ENCODE measurements around the gene ARMC7. TPM values are rescaled to one million over a fixed set of nuclear protein-coding genes. Genes with fewer than 3 reads are reported as not detected.

The ARMC7 gene
- total RNA-seq, 4 donors from 2014 or later = 7.5 to 15.5 (median 10.5) TPM

DNA sequence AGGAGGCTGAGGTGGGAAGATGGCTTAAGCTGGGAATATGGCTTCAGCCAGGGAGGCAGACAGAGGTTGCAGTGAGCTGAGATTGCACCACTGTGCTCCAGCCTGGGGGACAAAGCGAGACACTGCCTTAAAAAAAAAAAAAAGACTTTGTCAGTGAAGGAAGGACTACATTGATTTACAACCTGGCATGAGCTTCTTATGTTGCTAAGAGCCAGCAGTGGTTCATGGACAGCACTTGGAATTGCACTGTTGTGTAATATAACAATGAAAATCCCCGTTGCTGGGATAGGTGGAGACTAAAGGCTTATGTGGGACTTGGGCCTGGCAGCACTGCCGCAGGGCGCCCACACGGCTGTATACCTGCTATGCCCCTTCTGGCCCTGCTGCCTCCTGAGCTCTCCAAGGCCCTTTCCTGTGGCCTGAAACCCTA, 36.1 kb upstream of the ARMC7 start:
- peaks cover 29% of the 10 kb centered on the region for H3K4me1 ChIP-seq
- 46% methylated on average over 5 of the region's 5 CpGs for whole genome bisulfite sequencing
- H3K27ac ChIP-seq = no peak overlapping the region
- no peak for DNase-seq (ENCODE audit: low spot score in 2 of 2)
- no peaks in the 10 kb centered on the region for H3K9me3 ChIP-seq
- H3K27me3 ChIP-seq = no peaks in the 10 kb centered on the region
- H3K36me3 ChIP-seq = no peaks in the 10 kb centered on the region
- no peak for TF ChIP-seq EP300 (IDR thresholded peaks at IDR 0.05)
- TF ChIP-seq, protein P1, sequence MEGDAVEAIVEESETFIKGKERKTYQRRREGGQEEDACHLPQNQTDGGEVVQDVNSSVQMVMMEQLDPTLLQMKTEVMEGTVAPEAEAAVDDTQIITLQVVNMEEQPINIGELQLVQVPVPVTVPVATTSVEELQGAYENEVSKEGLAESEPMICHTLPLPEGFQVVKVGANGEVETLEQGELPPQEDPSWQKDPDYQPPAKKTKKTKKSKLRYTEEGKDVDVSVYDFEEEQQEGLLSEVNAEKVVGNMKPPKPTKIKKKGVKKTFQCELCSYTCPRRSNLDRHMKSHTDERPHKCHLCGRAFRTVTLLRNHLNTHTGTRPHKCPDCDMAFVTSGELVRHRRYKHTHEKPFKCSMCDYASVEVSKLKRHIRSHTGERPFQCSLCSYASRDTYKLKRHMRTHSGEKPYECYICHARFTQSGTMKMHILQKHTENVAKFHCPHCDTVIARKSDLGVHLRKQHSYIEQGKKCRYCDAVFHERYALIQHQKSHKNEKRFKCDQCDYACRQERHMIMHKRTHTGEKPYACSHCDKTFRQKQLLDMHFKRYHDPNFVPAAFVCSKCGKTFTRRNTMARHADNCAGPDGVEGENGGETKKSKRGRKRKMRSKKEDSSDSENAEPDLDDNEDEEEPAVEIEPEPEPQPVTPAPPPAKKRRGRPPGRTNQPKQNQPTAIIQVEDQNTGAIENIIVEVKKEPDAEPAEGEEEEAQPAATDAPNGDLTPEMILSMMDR (IDR thresholded peaks at IDR 0.05) = no peak
- no peak for TF ChIP-seq POLR2A (IDR thresholded peaks at IDR 0.05)
- H3K4me3 ChIP-seq = no peak overlapping the region

DNA sequence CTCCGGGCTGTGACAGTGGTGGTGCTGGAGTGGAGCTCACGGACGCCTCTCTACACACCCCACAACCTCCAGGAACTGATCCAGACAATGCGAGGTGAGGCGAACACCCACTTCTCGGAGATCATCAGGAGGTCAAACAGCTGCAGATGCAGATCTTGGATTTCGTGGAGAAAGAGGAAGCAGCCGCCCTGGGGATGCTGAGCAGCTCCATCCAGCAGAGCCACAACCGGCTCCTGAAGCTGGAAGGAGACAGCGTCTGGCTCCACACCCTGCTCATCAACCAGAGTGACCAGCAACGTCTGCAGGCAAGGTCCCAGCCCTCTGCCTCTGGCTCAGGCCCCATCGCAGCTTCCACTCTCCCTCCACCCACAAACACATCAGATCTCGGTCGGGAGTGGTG, 35.2 kb upstream of the ARMC7 start:
- peaks cover 38% of the 10 kb centered on the region for H3K4me1 ChIP-seq
- H3K27ac ChIP-seq = no peak overlapping the region
- WGBS = 87% methylated on average over 6 of the region's 14 CpGs
- no peaks in the 10 kb centered on the region for H3K36me3 ChIP-seq
- no peaks in the 10 kb centered on the region for H3K9me3 ChIP-seq
- TF ChIP-seq, protein P1 (IDR thresholded peaks at IDR 0.05) = no peak
- TF ChIP-seq POLR2AphosphoS5 (IDR thresholded peaks at IDR 0.05) = no peak
- TF ChIP-seq EP300 (IDR thresholded peaks at IDR 0.05) = no peak
- TF ChIP-seq POLR2A (IDR thresholded peaks at IDR 0.05) = no peak
- no peak overlapping the region for H3K4me3 ChIP-seq
- DNase-seq (ENCODE audit: low spot score in 2 of 2) = no peak
- no peaks in the 10 kb centered on the region for H3K27me3 ChIP-seq

DNA sequence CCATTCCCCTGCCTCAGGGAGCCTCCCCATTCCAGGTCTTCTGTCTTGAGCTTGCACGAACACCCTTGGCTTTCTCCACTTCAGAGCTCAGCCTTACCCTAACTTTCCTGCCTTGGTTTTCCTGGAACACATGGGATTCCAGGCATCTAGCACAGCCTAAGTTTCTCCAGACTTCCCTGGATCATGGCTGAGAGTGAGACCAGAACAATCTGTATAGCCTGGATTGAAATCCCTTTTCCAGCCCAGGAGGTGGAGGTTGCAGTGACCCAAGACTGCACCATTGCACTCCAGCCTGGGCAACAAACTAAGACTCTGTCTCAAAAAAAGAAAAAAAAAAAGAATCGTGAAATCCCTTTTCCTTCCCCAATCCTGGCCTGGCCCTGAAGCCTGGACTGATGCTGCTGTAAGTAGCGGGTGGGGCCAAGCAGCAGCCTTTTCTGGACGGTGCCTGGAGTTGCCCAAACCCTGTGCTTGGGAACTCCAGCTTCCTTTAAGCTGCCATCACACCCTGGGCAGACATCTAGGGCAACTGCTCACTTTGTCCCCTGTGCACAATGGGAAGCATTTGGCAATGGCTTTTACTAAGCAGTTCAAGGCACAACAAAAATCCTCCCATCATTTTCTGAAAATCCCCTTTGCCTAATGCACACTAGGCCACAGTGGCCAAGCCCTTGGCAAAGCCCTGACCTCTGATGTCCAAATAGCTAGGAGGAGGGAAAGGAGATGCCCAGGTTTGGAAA, 34.0 kb upstream of the ARMC7 start:
- no peaks in the 10 kb centered on the region for H3K27me3 ChIP-seq
- H3K4me3 ChIP-seq = no peak overlapping the region
- H3K36me3 ChIP-seq = no peaks in the 10 kb centered on the region
- TF ChIP-seq POLR2AphosphoS5 (IDR thresholded peaks at IDR 0.05) = no peak
- no peak for TF ChIP-seq POLR2A (IDR thresholded peaks at IDR 0.05)
- TF ChIP-seq EP300 (IDR thresholded peaks at IDR 0.05) = no peak
- TF ChIP-seq, protein P1 (IDR thresholded peaks at IDR 0.05) = no peak
- H3K4me1 ChIP-seq = peaks cover 43% of the 10 kb centered on the region
- no peaks in the 10 kb centered on the region for H3K9me3 ChIP-seq
- H3K27ac ChIP-seq = no peak overlapping the region
- no peak for DNase-seq (ENCODE audit: low spot score in 2 of 2)
- WGBS = 49% methylated on average over 4 of the region's 4 CpGs

- Histone ChIP-seq H3K4me3 (peak overlapping the region; percentile 47), H3K9me3 (no peaks in the 10 kb centered on the region), H3K4me1 (peaks cover 43% of the 10 kb centered on the region), H3K27ac (no peak overlapping the region), H3K36me3 (no peaks in the 10 kb centered on the region), H3K27me3 (no peaks in the 10 kb centered on the region)
- TF ChIP-seq POLR2AphosphoS5 (IDR thresholded peaks at IDR 0.05) = no peak
- no peak for TF ChIP-seq EP300 (IDR thresholded peaks at IDR 0.05)
- no peak for TF ChIP-seq POLR2A (IDR thresholded peaks at IDR 0.05)
- TF ChIP-seq, protein P1 (IDR thresholded peaks at IDR 0.05) = no peak
- WGBS = 90% methylated on average over 2 of the region's 30 CpGs
- DNase-seq (ENCODE audit: low spot score in 2 of 2) = no peak
Observed at GRCh38 chr17:75077072-75077495, 32.7 kb upstream of the ARMC7 start.

- no peak for DNase-seq (ENCODE audit: low spot score in 2 of 2)
- Histone ChIP-seq H3K9me3 (no peaks in the 10 kb centered on the region), H3K4me1 (peaks cover 43% of the 10 kb centered on the region), H3K27me3 (no peaks in the 10 kb centered on the region), H3K4me3 (peak overlapping the region; percentile 47), H3K27ac (peak overlapping the region; percentile 42), H3K36me3 (no peaks in the 10 kb centered on the region)
- 51% methylated on average over 7 of the region's 53 CpGs for WGBS
- no peak for TF ChIP-seq POLR2AphosphoS5 (IDR thresholded peaks at IDR 0.05)
- TF ChIP-seq, protein P1 (IDR thresholded peaks at IDR 0.05) = no peak
- TF ChIP-seq EP300 (IDR thresholded peaks at IDR 0.05) = no peak
- TF ChIP-seq POLR2A (IDR thresholded peaks at IDR 0.05) = no peak
Observed at GRCh38 chr17:75077496-75078283, 32.1 kb upstream of the ARMC7 start.

All from suprapubic skin (tissue), 4 donors.